Lung (tissue), 12 donors: ENCODE data around the gene NUB1. TPM values are rescaled to one million over a fixed set of nuclear protein-coding genes. Genes with fewer than 3 reads are reported as not detected.
A peak's percentile ranks its signal among the peaks of the same experiment; 100 is the strongest.

Experiments used
- ATAC-seq: fragments of 200-7000 bp; cut with Tn5 transposase; one replicate; pipeline ENCODE4 v1.9.1; 2020; ENCODE audit warnings: moderate number of reproducible peaks; ENCODE audit not compliant: insufficient read depth, low FRiP score
- DNase-seq, 3 donors: peaks; one replicate each; pipeline ENCODE4 v3.0.0-alpha.2; 2013 to 2017
- H3K27ac ChIP-seq, 2 donors: one replicate each; pipeline ENCODE4 v1.5.1; 2013; ENCODE audit warnings: mild to moderate bottlenecking in 2 of 2, moderate library complexity in 2 of 2, control low read depth in 1 of 2, inconsistent platforms in 1 of 2, low read depth in 1 of 2, low read length in 1 of 2
- H3K27me3 ChIP-seq, 3 donors: one replicate each; pipeline ENCODE4 v1.5.1; 2013; ENCODE audit warnings: low read length in 2 of 3; ENCODE audit not compliant: control insufficient read depth in 3 of 3, insufficient read depth in 3 of 3
- H3K36me3 ChIP-seq, 4 donors: one replicate each; pipeline ENCODE4 v1.5.1; 2013; ENCODE audit warnings: low read length in 4 of 4, mild to moderate bottlenecking in 1 of 4, moderate library complexity in 1 of 4; ENCODE audit not compliant: control insufficient read depth in 4 of 4, insufficient read depth in 4 of 4
- H3K4me1 ChIP-seq, 5 donors: one replicate each; pipeline ENCODE4 v1.5.1; 2013; ENCODE audit warnings: low read length in 5 of 5, mild to moderate bottlenecking in 2 of 5, moderate library complexity in 1 of 5; ENCODE audit not compliant: control insufficient read depth in 5 of 5, insufficient read depth in 5 of 5
- H3K4me3 ChIP-seq: one replicate; pipeline ENCODE4 v1.5.1; 2013; ENCODE audit warnings: mild to moderate bottlenecking, control low read depth, moderate library complexity
- H3K9ac ChIP-seq, 2 donors: one replicate each; pipeline ENCODE4 v1.5.1; 2013; ENCODE audit warnings: low read length in 2 of 2, control low read depth in 1 of 2; ENCODE audit not compliant: insufficient read depth in 1 of 2
- H3K9me3 ChIP-seq, 4 donors: one replicate each; pipeline ENCODE4 v1.5.1; 2013; ENCODE audit warnings: low read length in 3 of 4, mild to moderate bottlenecking in 1 of 4, moderate library complexity in 1 of 4; ENCODE audit not compliant: control insufficient read depth in 4 of 4, insufficient read depth in 3 of 4
- WGBS, 2 donors: extraction: QIAGEN DNeasy Blood & Tissue Kit; methylation state at CpG; one replicate each; pipeline ENCODE4 v1.1.7; 2013; 5-methylcytosine and 5-hydroxymethylcytosine counted together
- polyA plus RNA-seq, 2 donors: library from polyadenylated mRNA; stranded (reverse); fragments of 200-250 nt; gene quantifications; one replicate each; pipeline ENCODE4 v1.2.1, GENCODE V29; 2013
- total RNA-seq, 2 donors: library from RNA; depleted of rRNA in 1 of 2; stranded (reverse); fragments of >200 nt in 1 of 2; gene quantifications; one replicate each; pipeline ENCODE4 v1.2.1, GENCODE V29; 2014 to 2021
- TF ChIP-seq, protein P1 (sequence below): IDR thresholded peaks from 2 replicates; pipeline ENCODE4 v1.5.1; 2012; ENCODE audit warnings: mild to moderate bottlenecking; ENCODE audit errors: control extremely low read depth, extremely low read depth
- donor health status: control.
- donor health status: control.
- donor health status: Bipolar disorder and iron deficiency.
- donor health status: healthy.
- donor health status: DM: yes; HTN: yes; CAD: no.

Gene NUB1
- total and polyA plus RNA-seq, 4 donors = 22.6 to 47.4 (median 34.6) TPM

DNA sequence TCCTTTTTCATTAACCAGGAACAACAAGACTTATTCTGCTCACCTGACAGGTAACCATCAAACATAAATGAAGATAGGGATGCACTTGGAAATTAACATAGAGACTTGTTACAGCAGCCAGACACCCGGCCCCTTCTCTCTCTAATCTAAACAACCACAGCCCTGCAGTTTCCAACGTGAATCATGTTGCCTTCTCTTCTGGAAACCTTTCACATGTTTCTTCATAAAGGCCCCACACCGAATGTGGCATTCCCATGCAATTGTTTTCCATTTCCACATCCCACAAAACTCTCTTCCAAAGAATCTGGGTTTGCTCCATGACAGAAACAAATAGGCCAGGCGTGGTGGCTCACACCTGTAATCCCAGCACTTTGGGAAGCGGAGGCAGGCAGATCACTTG lies 83.2 kb downstream of the NUB1 start:
- DNase-seq = no peak
- ATAC-seq = no peak
- no peak overlapping the region for H3K4me3 ChIP-seq
- no peaks in the 10 kb centered on the region for H3K36me3 ChIP-seq
- H3K27me3 ChIP-seq = no peaks in the 10 kb centered on the region
- peaks cover 0 to 6% (median 0%) of the 10 kb centered on the region in 4 donors for H3K9me3 ChIP-seq
- H3K9ac ChIP-seq = no peak overlapping the region
- peaks cover 0 to 42% (median 18%) of the 10 kb centered on the region in 5 donors for H3K4me1 ChIP-seq
- TF ChIP-seq, protein P1, sequence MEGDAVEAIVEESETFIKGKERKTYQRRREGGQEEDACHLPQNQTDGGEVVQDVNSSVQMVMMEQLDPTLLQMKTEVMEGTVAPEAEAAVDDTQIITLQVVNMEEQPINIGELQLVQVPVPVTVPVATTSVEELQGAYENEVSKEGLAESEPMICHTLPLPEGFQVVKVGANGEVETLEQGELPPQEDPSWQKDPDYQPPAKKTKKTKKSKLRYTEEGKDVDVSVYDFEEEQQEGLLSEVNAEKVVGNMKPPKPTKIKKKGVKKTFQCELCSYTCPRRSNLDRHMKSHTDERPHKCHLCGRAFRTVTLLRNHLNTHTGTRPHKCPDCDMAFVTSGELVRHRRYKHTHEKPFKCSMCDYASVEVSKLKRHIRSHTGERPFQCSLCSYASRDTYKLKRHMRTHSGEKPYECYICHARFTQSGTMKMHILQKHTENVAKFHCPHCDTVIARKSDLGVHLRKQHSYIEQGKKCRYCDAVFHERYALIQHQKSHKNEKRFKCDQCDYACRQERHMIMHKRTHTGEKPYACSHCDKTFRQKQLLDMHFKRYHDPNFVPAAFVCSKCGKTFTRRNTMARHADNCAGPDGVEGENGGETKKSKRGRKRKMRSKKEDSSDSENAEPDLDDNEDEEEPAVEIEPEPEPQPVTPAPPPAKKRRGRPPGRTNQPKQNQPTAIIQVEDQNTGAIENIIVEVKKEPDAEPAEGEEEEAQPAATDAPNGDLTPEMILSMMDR = no peak
- H3K27ac ChIP-seq = no peak overlapping the region
- 76 to 84% methylated on average over 5 of the region's 5 CpGs for WGBS, 2 donors

DNA sequence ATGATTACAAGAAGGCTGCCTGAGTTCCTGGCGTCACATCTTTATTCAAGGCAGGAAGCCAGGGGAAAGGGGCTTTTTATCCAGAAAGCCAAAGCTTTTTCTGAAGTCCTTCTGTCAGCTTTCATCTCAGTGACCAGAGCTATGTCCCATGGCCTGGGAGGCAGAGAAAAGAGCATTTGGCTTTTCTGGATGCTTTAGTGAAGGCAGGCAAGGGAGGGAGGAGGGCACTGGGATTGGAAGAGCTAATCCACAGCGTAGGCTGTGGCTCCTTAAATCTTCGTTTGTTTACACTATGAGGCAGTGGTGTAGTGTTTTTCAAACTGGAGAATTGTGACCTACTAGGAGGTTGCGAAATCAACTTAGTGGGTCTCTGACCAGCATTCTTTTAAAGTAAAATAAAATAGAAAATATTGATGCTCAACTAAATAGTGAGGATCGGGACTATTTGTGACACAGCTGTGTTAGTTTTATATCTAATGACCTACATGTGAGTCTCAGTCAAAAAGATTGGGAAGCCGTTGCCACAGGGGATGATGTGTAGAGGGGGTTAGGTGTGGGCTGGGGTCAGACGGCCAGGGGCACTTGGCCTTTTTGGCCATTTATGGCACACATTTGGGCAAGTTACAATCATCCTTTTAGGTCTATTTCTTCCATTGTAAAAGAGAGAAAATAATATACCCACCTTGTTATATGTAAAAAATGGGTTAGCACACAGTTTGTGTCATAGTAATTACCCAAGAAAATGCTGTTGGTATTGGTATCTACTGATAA lies 84.2 kb downstream of the NUB1 start:
- TF ChIP-seq, protein P1 = no peak
- Histone ChIP-seq H3K4me1 (peaks cover 0 to 45% (median 18%) of the 10 kb centered on the region in 5 donors), H3K36me3 (no peaks in the 10 kb centered on the region), H3K9me3 (peaks cover 0 to 2% (median 0%) of the 10 kb centered on the region in 4 donors), H3K4me3 (no peak overlapping the region), H3K27ac (peak overlapping the region in 1 of 2 donors; percentile 49), H3K9ac (no peak overlapping the region), H3K27me3 (no peaks in the 10 kb centered on the region)
- ATAC-seq = peak; percentile 27
- WGBS, 2 donors = 47 to 69% methylated on average over 7 of the region's 7 CpGs
- DNase-seq = peak in 2 of 3 donors; percentile 64 to 66

DNA sequence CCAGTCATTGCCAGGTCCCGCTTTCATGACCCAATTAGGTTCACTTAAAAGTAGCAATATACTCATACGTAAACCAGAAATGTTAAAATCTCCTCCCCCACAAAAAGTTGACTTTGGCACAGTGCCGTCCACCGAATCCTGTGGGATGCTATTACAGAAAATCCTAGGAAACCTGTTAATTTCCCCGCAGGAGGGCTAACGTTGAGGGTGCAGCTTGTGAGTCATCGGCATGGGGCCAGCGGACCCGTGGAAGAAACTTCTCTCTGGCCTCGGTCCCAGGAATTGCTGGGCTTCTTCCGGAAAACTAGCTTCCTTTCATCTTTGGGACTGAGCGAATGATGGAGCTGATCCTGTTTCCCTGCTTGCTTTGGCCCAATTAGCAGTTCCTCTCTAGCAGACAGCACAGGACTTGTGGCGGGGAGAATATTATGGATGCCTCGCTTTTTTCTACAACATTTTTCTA lies 84.9 kb downstream of the NUB1 start:
- Histone ChIP-seq H3K27me3 (no peaks in the 10 kb centered on the region), H3K27ac (peak overlapping the region in 1 of 2 donors; percentile 40), H3K36me3 (no peaks in the 10 kb centered on the region), H3K9ac (no peak overlapping the region), H3K9me3 (peaks cover 0 to 2% (median 0%) of the 10 kb centered on the region in 4 donors), H3K4me1 (peaks cover 0 to 45% (median 18%) of the 10 kb centered on the region in 5 donors), H3K4me3 (no peak overlapping the region)
- no peak for ATAC-seq
- TF ChIP-seq, protein P1 = no peak
- 46 to 61% methylated on average over 14 of the region's 14 CpGs for WGBS, 2 donors
- DNase-seq = peak; percentile 85 to 91 (median 89)
